Colon (tissue), 2 donors: ENCODE measurements around the gene LRRC8E.

Experiments used
- FAIRE-seq: peaks from 2 replicates; lab custom pipeline; 2012; peaks lifted over from hg19 to GRCh38; lab: Jason Lieb, UNC
- donor health status: control.
- donor health status: control.

Gene LRRC8E

GRCh38 chr19:7868326-7868670, 20.0 kb upstream of the LRRC8E start:
- no peak for FAIRE-seq

DNA sequence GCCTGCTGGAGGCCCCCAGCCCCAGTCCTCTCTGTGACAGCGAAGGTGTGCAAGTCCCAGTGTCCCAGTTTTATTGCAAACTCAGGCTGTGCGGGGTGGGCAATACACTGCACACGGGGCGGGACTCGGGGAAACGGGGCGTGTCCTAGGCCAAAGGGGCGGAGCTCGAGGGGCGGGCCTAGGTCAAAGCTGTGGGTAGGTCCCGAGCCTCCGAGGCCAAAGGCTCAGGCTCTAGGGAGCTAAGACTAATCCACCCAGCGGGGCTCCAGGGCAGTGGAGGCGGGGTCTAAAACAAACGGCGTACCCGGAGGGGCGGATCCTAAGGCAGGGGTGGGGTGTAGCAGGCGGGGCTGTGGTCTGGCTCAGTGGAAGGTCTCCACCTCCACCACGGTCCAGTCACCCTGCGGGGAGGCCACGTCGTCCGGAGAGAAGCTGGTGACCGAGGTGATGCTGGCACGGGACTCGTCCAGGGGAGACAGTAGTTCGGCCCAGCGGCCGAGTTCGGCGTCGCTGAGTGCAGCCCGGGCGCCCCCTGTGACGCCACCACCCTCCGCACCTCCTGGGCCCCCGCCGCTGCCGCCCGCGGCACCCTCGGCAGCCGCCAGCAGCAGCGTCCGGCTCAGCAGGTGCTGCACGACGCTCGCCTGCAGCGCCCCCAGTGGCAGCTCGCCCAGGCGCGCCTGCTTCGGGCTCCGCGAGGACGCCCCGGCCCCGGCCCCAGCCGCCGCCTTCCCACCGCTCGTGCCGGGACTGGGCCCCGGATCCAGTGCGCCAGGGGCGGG, 19.4 kb upstream of the LRRC8E start:
- FAIRE-seq = no peak

GRCh38 chr19:7869453-7869909, 18.8 kb upstream of the LRRC8E start:
- FAIRE-seq = no peak

DNA sequence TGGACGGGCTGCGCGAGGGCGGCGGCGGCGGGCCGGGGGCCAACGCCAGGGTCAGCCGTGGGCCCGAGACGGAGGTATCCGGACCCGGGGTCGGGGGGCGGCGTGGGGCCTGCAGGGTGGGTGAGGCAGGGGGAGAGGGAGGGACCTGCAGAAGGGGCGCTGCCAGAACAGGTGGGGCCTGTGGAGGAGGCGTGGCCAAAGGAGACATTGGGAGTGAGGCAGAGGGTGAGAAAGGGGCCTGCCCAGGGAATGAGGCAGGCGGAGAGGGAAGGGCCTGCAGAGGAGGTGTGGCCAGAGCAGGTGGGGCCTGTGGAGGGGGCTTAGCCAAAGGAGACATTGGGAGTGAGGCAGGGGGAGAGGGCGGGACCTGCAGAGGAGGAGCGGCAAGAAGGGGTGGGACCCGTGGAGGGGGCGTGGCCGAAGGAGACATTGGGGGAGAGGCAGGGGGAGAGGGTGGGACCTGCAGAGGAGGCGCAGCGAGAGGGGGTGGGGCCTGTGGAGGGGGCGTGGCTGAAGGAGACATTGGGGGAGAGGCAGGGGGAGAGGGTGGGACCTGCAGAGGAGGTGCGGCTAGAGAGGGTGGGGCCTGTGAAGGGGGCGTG, 18.3 kb upstream of the LRRC8E start:
- FAIRE-seq = no peak

- no peak for FAIRE-seq
These were observed 17.5 kb upstream of the LRRC8E start for GRCh38 chr19:7870571-7871436.

DNA sequence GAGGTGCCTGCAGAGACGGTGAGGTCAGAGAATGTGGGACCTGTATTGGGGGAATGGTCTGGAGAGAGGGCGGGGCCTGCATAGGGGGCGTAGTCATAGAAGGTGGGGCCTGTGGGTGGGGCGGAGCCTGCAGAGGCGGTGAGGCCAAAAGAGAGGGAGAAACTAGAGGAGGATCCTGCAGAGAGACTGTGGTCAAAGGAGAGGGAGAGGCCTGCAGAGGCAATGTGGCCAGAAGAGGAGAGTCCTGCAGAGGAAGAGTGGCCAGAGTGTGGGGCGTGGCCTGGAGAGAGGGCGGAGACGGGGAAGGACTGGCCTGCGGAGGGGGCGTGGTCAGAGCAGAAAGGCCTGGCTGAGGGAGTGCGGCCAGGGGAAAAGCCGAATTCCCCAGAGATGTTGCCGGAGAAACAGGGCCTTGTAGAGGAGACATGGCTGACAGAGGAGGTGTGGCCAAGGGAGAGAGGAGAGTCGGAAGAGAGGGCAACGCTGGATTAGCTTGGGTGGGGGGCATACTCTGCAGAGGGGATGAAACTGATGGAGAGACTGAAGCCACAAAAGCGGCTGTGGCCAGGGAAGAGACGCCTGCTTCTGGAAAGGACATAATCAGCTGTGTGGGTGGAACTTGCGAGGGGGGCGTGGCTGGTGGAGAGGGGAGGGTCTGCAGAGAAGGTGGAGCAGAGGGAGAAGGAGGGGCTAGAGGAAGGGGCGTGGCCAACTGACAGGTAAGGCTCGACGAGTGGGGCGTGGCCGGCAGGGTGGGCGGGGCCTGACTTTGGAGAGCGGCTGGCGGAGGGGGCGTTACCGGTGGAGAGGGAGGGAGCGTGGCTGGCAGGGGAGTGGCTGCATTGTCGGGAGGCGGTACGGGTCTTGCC, 16.6 kb upstream of the LRRC8E start:
- FAIRE-seq = no peak

- no peak for FAIRE-seq
These were observed 15.8 kb upstream of the LRRC8E start for GRCh38 chr19:7872306-7873204.

DNA sequence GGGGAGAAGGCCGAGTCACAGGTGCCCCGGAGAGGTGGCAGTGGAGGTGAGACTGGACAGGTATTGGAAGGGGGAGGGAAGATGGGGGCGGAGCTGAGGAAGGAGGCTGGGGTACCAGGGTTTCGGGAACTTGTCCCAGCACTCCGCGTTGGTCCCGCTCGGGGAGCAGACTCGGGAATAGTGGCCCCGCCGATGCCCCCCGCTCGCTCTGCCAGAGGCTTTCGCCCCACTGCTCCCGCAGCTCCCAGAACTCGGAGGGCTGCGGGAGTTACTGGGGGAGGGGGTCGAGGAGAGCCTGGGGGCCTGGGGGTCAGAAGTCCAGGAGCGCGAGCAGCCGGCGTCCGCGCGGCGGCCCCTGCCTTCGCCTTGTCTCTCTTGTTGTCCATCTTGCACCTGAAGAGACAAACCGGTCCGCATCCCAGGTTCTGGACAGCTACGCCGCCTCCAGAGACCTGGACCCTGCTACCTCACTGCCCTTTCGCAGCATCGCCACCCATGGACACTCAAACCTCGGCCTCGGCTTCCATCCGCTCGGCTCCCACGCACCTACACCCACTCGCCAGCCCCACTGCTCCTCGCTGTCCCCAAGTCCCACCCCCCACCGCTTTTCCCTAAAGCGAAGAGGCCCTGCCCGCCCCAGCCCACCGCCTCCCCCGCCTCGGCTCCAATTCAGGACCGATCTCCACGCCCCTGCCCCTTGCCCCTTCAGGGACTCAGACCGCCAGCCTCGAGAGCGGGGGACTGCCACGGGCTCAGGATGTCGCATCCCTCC, 14.8 kb upstream of the LRRC8E start:
- no peak for FAIRE-seq

DNA sequence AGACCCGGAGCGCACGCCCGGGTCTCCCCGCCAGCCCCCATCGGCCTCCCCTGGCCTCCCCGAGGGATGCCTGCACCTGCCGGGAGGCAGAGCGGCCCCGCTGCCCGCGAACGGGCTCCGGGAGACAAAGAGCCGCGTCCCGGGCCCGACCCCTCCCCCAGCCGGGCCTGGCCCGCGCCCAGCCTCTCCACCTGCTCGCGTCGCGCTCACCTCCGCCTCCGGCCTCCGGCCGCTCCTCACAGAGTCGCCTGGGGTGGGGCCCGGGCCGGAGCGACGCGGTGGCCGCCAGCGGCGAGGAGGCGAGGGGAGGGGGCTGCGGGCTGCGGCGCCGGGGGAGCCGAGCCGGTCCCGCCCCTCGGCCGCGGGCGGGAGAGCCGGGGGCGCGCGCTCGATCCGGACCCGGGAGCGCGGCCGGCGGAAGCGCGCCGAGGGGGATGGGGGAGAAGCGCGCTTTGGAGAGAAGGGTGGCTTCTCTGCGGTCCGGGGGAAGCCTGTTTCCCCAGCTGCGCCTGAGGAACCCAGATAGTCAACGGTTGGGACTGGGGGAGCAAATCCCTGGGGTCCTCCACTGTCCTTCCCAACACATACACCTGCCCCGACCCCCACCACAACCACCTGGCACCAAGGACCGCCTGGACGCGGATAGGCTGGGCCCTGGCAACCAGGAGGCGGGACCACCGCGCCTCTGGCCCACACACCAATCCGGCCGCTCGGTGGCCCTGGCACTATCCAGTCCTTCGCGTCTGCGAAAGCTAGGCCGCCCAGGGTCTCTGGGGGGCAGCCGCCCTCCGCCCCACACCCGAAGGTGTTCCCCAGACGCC, 14.0 kb upstream of the LRRC8E start, which contains the start of gene PRR36:
TSS of gene PRR36 (minus strand) at position 315 of the 821 bp plus-strand sequence. CDS start 701 bp downstream, outside the sequence.
- no peak for FAIRE-seq

DNA sequence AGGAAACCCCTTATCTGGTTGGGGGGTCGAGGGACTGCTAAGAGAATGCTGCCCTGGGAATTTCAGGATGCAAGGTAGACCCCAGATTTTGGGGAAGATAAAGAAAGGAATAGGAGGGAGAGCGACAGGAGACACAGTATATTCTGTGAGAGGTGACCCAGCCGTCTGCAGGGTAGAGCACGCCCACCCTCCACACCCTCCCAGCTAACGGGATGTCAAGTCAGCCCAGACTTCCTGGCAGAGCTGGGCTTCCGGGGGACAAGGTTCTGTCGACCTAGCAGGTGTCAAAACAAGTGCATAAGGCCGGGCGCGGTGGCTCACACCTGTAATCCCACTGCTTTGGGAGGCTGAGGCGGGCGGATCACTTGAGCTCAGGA, 13.4 kb upstream of the LRRC8E start:
- FAIRE-seq = no peak

GRCh38 chr19:7877249-7877836, 11.0 kb upstream of the LRRC8E start:
- no peak for FAIRE-seq

- no peak for FAIRE-seq
These were observed 9.1 kb upstream of the LRRC8E start for GRCh38 chr19:7879111-7879807.

DNA sequence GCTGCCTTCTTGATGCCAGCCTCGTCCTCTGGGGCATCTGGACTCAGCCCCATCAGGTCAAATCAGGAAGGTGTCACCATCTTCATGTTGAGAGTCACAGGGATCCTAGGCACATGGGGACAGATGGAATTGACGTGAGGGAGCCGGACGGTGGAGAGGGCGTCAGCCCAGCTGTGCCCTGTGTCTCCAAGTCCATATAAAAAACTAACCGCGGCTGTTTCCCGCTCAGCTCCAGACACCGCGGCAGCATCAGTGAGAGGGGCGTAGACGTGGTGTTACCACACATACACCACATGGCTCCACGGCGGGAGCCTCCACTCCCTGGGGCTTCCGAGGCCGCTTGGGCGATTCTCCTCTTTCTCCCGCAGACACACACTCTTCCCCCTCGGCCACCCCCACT, 8.5 kb upstream of the LRRC8E start:
- no peak for FAIRE-seq

- no peak for FAIRE-seq
These were observed 6.4 kb upstream of the LRRC8E start for GRCh38 chr19:7881910-7882309.

GRCh38 chr19:7883105-7883504, 5.2 kb upstream of the LRRC8E start:
- no peak for FAIRE-seq

DNA sequence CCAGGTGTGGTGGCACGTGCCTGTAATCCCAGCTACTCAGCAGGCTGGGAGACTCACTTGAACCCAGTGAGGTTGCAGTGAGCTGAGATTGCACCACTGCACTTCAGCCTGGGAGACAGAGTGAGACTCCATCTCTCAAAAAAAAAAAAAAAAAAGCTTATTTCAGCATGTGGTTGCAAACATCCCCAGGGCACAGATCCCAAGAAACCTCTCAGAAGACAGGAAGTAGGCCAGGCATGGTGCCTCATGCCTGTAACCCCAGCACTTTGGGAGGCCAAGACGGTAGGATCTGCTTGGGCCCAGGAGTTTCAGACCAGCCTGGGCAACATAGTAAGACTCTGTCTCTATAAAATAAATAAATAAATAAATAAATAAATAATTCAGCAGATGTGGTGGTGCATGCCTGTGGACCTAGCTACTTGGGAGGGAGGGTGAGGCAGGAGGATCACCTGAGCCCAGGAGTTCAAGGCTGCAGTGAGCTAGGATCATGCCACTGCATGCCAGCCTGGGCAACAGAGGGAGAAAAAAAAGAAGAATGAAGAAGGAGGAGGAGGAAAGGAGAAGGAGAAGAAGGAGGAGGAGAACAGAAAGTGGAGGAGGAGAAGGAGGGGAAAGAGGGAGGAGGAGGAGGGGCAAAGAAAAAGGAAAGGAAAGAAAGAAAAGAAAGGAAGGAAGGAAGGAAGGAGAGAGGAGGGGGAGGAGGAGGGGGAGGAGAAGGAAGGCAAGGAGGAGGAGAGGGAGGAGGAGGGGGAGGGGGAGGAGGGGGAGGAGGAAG, 4.3 kb upstream of the LRRC8E start:
- FAIRE-seq = no peak

- no peak for FAIRE-seq
These were observed 2.5 kb upstream of the LRRC8E start for GRCh38 chr19:7885818-7886217.
